H9 (cell line): Measurements from ENCODE around the gene OR4D1. TPM values are rescaled to one million over a fixed set of nuclear protein-coding genes. Genes with fewer than 3 reads are reported as not detected.

Experiments used
- DNase-seq: peaks from one replicate; pipeline ENCODE4 v3.0.0-alpha.2; 2017
- H2AFZ ChIP-seq: one replicate; pipeline ENCODE4 v1.6.1; 2013; ENCODE audit warnings: mild to moderate bottlenecking, low read length, control low read depth, moderate library complexity
- H2AK5ac ChIP-seq: 2 replicates; pipeline ENCODE4 v1.6.1; 2013; ENCODE audit warnings: low read length, control low read depth, mixed read lengths; ENCODE audit not compliant: insufficient read length
- H2BK120ac ChIP-seq: one replicate; pipeline ENCODE4 v1.6.1; 2013; ENCODE audit warnings: low read depth, mild to moderate bottlenecking, low read length, control low read depth, inconsistent platforms; ENCODE audit not compliant: poor library complexity, severe bottlenecking
- H2BK12ac ChIP-seq: 2 replicates; pipeline ENCODE4 v1.6.1; 2013; ENCODE audit warnings: low read length, control low read depth, mixed read lengths, low read depth; ENCODE audit not compliant: insufficient read length
- H2BK15ac ChIP-seq: 2 replicates; pipeline ENCODE4 v1.6.1; 2013; ENCODE audit warnings: low read depth, low read length, control low read depth
- H2BK20ac ChIP-seq: one replicate; pipeline ENCODE4 v1.6.1; 2013; ENCODE audit warnings: low read depth, mild to moderate bottlenecking, low read length, control low read depth, inconsistent platforms; ENCODE audit not compliant: poor library complexity, severe bottlenecking
- H2BK5ac ChIP-seq: 2 replicates; pipeline ENCODE4 v1.6.1; 2013; ENCODE audit warnings: low read length, control low read depth, mixed read lengths; ENCODE audit not compliant: insufficient read length
- H3K14ac ChIP-seq: 2 replicates; pipeline ENCODE4 v1.6.1; 2013; ENCODE audit warnings: low read length, control low read depth; ENCODE audit not compliant: insufficient read depth
- H3K18ac ChIP-seq: 2 replicates; pipeline ENCODE4 v1.6.1; 2013; ENCODE audit warnings: low read depth, mild to moderate bottlenecking, mixed read lengths, low read length, control low read depth; ENCODE audit not compliant: insufficient read length
- H3K23ac ChIP-seq: 2 replicates; pipeline ENCODE4 v1.6.1; 2013; ENCODE audit warnings: low read length, control low read depth, mixed read lengths, low read depth; ENCODE audit not compliant: insufficient read length
- H3K23me2 ChIP-seq: 2 replicates; pipeline ENCODE4 v1.6.1; 2013; ENCODE audit warnings: low read depth, mild to moderate bottlenecking, mixed read lengths, low read length, control low read depth; ENCODE audit not compliant: insufficient read length, poor library complexity, severe bottlenecking
- H3K27ac ChIP-seq: 2 replicates; pipeline ENCODE4 v1.5.1; 2013; ENCODE audit warnings: low read length, control low read depth, mixed read lengths, low read depth; ENCODE audit not compliant: insufficient read length
- H3K27me3 ChIP-seq: 2 replicates; pipeline ENCODE4 v1.6.1; 2013; ENCODE audit warnings: low read length, control low read depth, inconsistent platforms; ENCODE audit not compliant: insufficient read depth
- H3K4ac ChIP-seq: 2 replicates; pipeline ENCODE4 v1.6.1; 2013; ENCODE audit warnings: low read depth, mild to moderate bottlenecking, control low read depth, inconsistent platforms, low read length, moderate library complexity
- H3K4me1 ChIP-seq: 2 replicates; pipeline ENCODE4 v1.6.1; 2013; ENCODE audit warnings: low read length, control low read depth, inconsistent platforms; ENCODE audit not compliant: insufficient read depth
- H3K4me2 ChIP-seq: 2 replicates; pipeline ENCODE4 v1.6.1; 2013; ENCODE audit warnings: low read length, control low read depth, mixed read lengths; ENCODE audit not compliant: insufficient read length, insufficient read depth
- H3K56ac ChIP-seq: 2 replicates; pipeline ENCODE4 v1.6.1; 2013; ENCODE audit warnings: low read depth, mild to moderate bottlenecking, mixed read lengths, low read length, control low read depth; ENCODE audit not compliant: insufficient read length
- H3K79me1 ChIP-seq: 2 replicates; pipeline ENCODE4 v1.6.1; 2013; ENCODE audit warnings: low read depth, mild to moderate bottlenecking, moderate library complexity, low read length, control low read depth, inconsistent platforms; ENCODE audit not compliant: insufficient read depth, poor library complexity, severe bottlenecking
- H3K79me2 ChIP-seq: 2 replicates; pipeline ENCODE4 v1.6.1; 2013; ENCODE audit warnings: low read length, control low read depth, inconsistent platforms; ENCODE audit not compliant: insufficient read depth
- H3K9ac ChIP-seq: 2 replicates; pipeline ENCODE4 v1.6.1; 2013; ENCODE audit warnings: low read length, control low read depth, mixed read lengths; ENCODE audit not compliant: insufficient read length; ENCODE audit errors: extremely low read depth
- H3K9me3 ChIP-seq: one replicate; pipeline ENCODE4 v1.6.1; 2013; ENCODE audit warnings: low read depth, low read length, inconsistent platforms; ENCODE audit not compliant: control insufficient read depth
- H3T11ph ChIP-seq: one replicate; pipeline ENCODE4 v1.6.1; 2013; ENCODE audit warnings: mild to moderate bottlenecking, low read length, control low read depth, inconsistent platforms
- H4K20me1 ChIP-seq: one replicate; pipeline ENCODE4 v1.6.1; 2013; ENCODE audit not compliant: control insufficient read depth, insufficient read length, insufficient read depth
- H4K5ac ChIP-seq: 2 replicates; pipeline ENCODE4 v1.6.1; 2013; ENCODE audit warnings: low read depth, mild to moderate bottlenecking, mixed read lengths, low read length, control low read depth; ENCODE audit not compliant: insufficient read length
- H4K8ac ChIP-seq: replicated peaks from 2 replicates; pipeline ENCODE4 v1.6.1; 2013; ENCODE audit warnings: low read length, control low read depth, mixed read lengths, low read depth; ENCODE audit not compliant: insufficient read length
- H4K91ac ChIP-seq: 2 replicates; pipeline ENCODE4 v1.6.1; 2013; ENCODE audit warnings: low read depth, mild to moderate bottlenecking, moderate library complexity, mixed read lengths, low read length, control low read depth; ENCODE audit not compliant: insufficient read length
- H3K27ac Mint-ChIP-seq, 3 experiments: 2 replicates in 2 of 3; 3 replicates in 1 of 3; pipeline ENCODE4 v1.8.0; 2020 to 2021; ENCODE audit warnings: mixed read lengths in 3 of 3, mild to moderate bottlenecking in 1 of 3, moderate library complexity in 1 of 3
- H3K27me3 Mint-ChIP-seq: 2 replicates; pipeline ENCODE4 v1.8.0; 2021; ENCODE audit warnings: low read depth, mild to moderate bottlenecking, moderate library complexity, mixed read lengths
- H3K36me3 Mint-ChIP-seq, 3 experiments: 2 replicates in 2 of 3; 3 replicates in 1 of 3; pipeline ENCODE4 v1.8.0; 2020 to 2021; ENCODE audit warnings: low read depth in 3 of 3, mixed read lengths in 3 of 3; ENCODE audit not compliant: insufficient read depth in 1 of 3
- H3K4me1 Mint-ChIP-seq, 2 experiments: 2 replicates each; pipeline ENCODE4 v1.8.0; 2020; ENCODE audit warnings: mixed read lengths in 2 of 2
- H3K4me3 Mint-ChIP-seq, 2 experiments: 2 replicates in 1 of 2; 3 replicates in 1 of 2; pipeline ENCODE4 v1.8.0; 2020 to 2021; ENCODE audit warnings: mild to moderate bottlenecking in 2 of 2, mixed read lengths in 2 of 2, moderate library complexity in 1 of 2
- H3K9me3 Mint-ChIP-seq, 2 experiments: 2 replicates in 1 of 2; 3 replicates in 1 of 2; pipeline ENCODE4 v1.8.0; 2020; ENCODE audit warnings: mild to moderate bottlenecking in 2 of 2, mixed read lengths in 2 of 2, moderate library complexity in 1 of 2
- WGBS: extraction: QIAGEN DNeasy Blood & Tissue Kit; methylation state at CpG from one replicate; pipeline ENCODE4 v1.1.7; 2013; ENCODE audit warnings: missing lambda C conversion rate, low lambda C conversion rate, mixed read lengths; ENCODE audit not compliant: insufficient read length; ENCODE audit errors: extremely low coverage; 5-methylcytosine and 5-hydroxymethylcytosine counted together
- total RNA-seq: library from RNA; stranded (reverse); gene quantifications from 2 replicates; pipeline ENCODE4 v1.2.1, GENCODE V29; 2021
- TF ChIP-seq, protein P1 (sequence below): fragments of 200-600 bp; sonication (generic); conservative IDR thresholded peaks from 3 replicates; pipeline ENCODE4 v1.8.0; 2021; ENCODE audit warnings: antibody characterized with exemption, mild to moderate bottlenecking

Gene OR4D1
- total RNA-seq, 1 experiment from 2014 or later: 0.11 TPM

DNA sequence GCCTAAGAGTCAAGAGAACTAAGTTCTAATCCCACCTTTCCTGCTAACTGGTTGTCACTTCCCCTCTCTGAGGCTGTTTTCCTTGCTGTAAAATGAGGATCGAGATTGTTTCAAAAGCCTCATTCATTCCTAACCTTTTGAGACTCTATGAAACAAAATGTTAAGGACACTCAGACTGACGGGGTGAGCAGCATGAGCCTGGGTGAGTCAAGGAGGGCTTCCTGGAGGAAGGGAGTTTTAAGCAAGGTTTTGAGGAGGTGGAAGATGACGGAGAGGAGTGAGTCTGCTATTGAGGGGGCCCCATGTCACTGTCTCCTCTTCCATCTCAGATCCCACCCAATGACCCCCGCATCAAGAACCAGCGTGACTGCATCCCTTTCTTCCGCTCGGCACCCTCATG, 48.4 kb downstream of the OR4D1 start:
- H3K4me1 Mint-ChIP-seq: peaks cover 0 to 4% of the 10 kb centered on the region in 2 experiments; a peak in 1 of 4 replicates

More for the DNA sequence above, 48.4 kb downstream of the OR4D1 start:
- no peaks in the 10 kb centered on the region for H3K36me3 Mint-ChIP-seq
- DNase-seq: no peak
- Histone ChIP-seq H3K56ac (no peak overlapping the region), H4K20me1 (no peaks in the 10 kb centered on the region), H3K4ac (no peak overlapping the region), H3K4me1 (no peaks in the 10 kb centered on the region), H3K14ac (peak overlapping the region; percentile 57; the same call in 1 of the 2 replicates), H4K5ac (no peak overlapping the region), H2BK120ac (no peak overlapping the region), H3K79me1 (no peaks in the 10 kb centered on the region), H3K23ac (no peak overlapping the region), H3K9ac (no peak overlapping the region), H2BK5ac (no peak overlapping the region), H3K23me2 (no peaks in the 10 kb centered on the region), H3K4me2 (no peak overlapping the region), H4K91ac (no peak overlapping the region), H4K8ac (no peak overlapping the region), H2AFZ (no peak overlapping the region), H2BK15ac (no peak overlapping the region), H3K27me3 (no peaks in the 10 kb centered on the region), H3K79me2 (no peaks in the 10 kb centered on the region), H3T11ph (no peak overlapping the region), H2AK5ac (no peak overlapping the region), H3K9me3 (no peaks in the 10 kb centered on the region), H3K27ac (no peak overlapping the region), H2BK12ac (no peak overlapping the region), H3K18ac (no peak overlapping the region), H2BK20ac (no peak overlapping the region)
- H3K27me3 Mint-ChIP-seq: peaks cover 41% of the 10 kb centered on the region
- WGBS: no CpG with 5 or more reads among the region's 7 CpGs
- no peak overlapping the region for H3K27ac Mint-ChIP-seq
- TF ChIP-seq, protein P1, sequence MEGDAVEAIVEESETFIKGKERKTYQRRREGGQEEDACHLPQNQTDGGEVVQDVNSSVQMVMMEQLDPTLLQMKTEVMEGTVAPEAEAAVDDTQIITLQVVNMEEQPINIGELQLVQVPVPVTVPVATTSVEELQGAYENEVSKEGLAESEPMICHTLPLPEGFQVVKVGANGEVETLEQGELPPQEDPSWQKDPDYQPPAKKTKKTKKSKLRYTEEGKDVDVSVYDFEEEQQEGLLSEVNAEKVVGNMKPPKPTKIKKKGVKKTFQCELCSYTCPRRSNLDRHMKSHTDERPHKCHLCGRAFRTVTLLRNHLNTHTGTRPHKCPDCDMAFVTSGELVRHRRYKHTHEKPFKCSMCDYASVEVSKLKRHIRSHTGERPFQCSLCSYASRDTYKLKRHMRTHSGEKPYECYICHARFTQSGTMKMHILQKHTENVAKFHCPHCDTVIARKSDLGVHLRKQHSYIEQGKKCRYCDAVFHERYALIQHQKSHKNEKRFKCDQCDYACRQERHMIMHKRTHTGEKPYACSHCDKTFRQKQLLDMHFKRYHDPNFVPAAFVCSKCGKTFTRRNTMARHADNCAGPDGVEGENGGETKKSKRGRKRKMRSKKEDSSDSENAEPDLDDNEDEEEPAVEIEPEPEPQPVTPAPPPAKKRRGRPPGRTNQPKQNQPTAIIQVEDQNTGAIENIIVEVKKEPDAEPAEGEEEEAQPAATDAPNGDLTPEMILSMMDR: no peak
- no peaks in the 10 kb centered on the region for H3K9me3 Mint-ChIP-seq
- H3K4me3 Mint-ChIP-seq: no peak overlapping the region
